NCI-H187 treated with DMSO at 0.1 percent for 48 hours (cell line): ENCODE results near the gene CYP3A5.
"Not testable (repeated sequence)": the region's sequence is repeated elsewhere in the genome, so short reads cannot be mapped to it uniquely, and the experiment has no call there.

Experiments used
- DNase-seq: peaks from one replicate; lab custom pipeline; 2025; lab: John Stamatoyannopoulos, UW

The CYP3A5 gene

DNA sequence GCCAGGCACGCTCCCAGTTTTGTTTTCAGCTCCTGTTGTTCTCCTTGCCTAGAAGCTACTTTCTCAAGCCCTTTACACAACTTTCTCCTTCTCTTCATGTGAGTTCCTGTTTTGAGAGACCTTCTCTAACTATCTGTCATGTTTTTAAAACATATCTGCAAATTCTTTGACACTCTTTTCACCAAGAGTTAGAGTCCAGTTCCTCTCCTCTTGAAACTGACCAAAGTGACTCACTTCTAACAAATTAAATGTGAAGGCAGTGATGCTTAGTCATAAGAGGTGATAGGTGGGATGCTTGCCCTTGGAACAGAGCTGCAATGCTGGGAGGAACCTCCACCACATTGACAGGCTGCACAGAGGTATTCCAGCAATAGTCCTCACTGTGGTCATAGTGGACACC lies 37.8 kb downstream of the CYP3A5 start:
- DNase-seq, result no peak

DNA sequence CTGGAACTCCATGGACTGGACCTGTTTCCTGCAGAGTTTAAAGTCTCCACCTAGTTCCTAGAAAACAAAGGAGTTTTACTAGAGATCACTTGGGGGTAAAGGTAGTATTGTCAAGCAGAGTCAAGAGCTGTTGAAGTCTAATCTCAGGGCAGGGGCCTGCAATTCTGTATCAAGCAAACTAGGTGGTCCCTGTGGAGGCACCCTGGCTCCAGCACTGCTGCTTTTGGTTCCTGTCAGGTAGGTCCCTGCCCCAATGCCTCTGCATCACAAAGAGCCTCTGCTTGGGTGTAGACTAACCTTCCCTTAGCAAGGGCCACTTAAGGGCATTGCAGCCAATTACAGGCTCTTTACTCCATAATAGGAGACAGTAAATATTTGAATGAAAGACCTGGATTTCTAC lies 40.5 kb downstream of the CYP3A5 start:
- no peak for DNase-seq

DNA sequence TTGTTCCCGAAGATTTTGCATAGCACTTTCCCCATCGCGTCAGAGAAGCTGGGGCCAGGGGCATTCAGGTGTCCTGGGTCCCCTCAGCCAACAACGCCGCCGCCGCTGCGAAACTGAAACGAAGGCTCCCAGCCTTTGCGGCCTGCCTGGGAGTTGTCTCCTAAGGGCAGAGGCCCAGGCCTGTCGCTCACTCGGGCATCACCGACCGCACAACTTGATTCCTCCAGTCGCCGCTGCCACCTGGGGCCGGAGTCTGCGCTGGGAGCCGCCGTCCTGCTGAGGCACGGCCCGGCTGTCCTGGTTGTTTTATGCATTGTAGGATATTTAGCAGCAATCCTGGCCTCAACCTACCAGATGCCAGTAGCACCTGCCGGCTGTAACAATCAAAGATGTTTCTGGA lies 41.1 kb downstream of the CYP3A5 start:
- no peak for DNase-seq

DNA sequence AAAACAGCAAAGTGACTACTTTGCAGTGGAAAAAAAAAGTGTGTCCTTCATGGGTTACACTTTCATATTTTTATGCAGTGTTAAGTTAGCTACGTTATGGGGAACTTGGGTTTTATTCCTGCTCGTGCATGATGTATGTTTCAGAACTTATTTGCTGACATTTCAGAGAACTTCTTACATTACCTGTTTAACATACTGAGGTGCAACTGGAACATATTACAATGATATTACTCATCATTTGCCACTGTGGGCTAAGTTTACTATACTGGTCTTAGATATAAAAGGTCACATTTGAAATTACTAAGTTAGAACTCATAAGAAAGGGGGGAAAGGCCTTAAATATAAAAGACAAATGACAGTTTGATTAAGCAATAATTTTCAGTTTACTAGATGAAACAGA lies 42.4 kb downstream of the CYP3A5 start:
- DNase-seq, result not testable (repeated sequence)

DNA sequence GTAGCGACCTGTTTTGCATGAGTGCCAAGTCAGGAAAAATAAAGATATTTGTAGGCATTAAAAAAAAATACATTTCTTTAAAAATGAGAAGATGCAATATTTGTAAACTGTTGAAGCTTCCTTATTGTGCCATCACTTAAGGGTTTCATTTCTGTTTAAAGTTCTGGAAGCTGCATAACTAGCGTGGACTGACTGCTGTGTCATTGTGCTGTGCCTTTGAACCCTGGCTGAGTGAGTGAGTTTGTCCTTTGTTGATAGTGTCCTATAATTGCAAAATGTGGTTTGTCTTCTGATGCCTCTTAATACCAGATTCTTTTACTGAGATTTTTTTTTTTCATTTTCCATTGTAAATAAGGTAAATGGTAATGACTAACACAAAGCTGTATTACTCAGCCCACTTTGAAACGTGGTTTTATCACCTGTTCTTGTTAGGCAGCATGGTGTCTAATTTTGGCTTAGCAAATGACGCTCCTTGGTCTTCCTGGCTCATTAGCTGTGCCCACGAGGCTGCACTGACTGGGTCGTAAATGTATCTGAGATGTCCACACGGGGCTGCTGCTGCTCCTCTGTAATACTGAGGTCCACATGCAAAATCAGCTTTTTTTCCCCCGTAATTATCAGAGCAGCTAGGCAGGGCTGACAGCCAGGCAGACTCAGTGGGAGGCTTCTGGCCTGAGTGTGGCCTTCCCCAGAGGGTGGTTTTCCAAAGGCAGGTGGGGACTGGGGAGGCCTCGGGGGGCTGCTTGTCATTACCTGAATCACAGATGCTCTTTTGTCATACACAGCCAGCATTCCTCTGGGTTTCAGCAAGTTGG lies 48.3 kb downstream of the CYP3A5 start:
- DNase-seq, result no peak

DNA sequence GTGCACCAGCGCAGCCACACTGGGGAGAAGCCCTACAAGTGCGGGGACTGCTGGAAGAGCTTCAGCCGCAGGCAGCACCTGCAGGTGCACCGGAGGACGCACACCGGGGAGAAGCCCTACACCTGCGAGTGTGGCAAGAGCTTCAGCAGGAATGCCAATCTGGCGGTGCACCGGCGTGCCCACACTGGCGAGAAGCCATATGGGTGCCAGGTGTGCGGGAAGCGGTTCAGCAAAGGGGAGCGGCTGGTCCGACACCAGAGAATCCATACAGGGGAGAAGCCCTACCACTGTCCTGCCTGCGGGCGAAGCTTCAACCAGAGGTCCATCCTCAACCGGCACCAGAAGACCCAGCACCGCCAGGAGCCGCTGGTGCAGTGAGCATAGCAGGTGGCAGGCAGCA lies 50.2 kb downstream of the CYP3A5 start:
- DNase-seq, result no peak

DNA sequence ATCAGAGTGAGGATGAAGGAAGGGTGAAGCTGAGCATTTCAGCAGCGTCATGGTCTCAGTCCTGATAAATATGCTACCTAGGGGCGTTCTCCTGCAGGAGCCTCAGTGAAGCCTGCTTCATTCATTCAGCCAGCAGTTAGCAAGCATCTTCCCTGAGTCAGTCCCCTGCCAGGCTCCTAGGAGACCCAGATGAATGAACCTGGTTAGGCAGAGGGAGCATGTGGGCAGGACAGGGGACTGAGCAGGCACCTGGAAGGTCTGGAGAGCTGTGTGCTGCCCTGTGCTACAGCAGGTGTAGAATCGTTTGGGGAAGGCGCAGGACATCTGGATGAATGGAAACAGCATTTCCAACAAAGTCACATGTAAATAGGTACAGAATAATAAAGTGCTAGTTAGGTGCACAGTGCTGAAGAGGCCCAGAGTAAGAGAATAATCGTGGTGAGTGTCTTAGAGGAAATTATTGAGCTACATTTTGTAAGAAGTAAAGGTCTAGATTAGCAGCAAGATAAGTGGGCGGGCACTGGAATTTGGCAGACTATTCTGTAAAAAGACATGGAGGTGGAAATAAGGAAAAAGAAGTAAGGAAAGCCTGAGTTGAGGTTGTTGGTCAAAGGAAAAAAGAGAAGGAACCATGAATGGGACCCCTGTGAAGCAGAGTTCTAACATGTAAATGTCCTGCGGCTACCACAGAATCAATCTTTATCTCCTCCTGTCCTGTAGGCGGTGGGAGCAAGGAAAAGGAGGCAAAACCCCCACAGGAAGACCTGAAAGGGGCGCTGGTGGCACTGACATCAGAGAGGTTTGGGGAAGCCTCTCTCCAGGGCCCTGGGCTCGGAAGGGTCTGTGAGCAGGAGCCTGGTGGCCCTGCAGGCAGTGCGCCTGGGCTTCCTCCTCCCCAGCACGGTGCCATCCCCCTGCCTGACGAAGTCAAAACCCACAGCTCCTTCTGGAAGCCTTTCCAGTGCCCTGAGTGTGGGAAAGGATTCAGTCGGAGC lies 51.0 kb downstream of the CYP3A5 start:
- no peak for DNase-seq

DNA sequence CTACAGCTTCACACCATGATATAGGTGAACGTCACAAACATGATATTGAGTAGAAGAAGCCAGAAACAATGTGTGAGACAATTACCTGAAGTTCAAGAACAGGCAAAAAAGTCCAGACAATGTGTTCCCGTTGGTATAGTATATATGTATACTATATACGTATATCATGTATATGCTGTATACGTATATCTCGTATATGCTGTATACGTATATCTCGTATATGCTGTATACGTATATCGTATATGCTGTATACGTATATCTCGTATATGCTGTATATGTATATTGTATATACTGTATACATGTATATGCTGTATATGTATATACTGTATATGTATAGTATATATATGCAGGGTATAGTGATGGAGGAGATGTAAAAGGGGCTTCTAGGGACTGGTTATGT lies 52.3 kb downstream of the CYP3A5 start:
- DNase-seq, result no peak

DNA sequence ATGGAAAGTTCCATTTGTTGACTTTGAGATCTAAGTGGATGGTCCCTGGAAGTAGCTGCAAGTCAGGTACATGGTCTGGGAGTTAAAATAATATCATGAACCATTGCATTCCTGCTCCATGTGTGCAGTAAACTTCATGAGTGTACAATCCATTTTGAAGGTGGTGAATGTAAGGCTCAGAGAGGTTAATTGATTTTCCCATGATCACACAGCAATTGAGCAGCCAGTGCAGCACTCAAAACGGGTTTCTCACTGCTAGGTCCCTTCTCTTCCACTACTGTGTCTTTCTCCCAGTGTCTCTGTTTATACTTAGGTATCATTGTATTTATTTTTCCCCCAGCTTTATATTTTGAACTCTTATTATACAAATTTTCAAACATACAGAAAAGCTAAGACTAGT lies 53.1 kb downstream of the CYP3A5 start:
- no peak for DNase-seq

DNA sequence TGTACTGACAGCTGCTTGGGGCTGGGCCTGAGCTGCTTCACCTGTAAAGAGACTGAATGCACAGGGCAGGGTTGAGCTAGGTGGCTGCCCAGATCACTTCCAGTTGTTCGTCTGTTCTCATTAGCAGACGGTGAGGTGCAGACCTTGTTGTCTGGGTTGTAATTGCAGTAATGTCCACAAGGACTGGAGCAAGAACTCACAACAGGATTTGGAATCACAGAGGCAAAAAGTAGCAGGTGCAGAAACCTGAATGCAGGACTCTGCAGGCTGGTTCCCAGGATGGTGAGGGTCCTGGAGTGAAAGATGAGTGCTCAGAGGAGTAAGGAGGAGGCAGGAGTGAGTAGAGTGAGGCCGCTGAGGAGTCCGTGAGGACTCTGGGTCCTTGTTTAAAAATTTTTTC lies 53.8 kb downstream of the CYP3A5 start:
- no peak for DNase-seq

DNA sequence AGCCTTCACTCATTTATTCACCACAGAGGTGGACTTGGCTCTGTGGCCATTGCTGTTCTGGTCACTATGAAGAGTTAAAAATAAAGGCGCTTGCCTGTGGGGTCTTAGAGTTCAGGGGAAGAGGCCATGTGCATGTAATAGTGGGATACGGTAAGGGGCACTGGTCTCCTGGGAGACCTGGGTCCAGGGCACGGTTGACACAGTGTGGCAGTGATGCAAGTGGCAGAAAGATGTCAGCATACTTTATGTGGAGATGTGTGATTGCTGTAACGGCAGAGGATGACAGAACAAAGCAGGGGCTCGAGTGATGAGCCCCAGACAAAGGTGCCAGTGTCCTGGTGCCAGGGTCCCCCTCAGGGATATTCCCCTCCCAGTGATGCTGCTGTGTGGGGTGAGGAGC lies 54.5 kb downstream of the CYP3A5 start:
- no peak for DNase-seq

DNA sequence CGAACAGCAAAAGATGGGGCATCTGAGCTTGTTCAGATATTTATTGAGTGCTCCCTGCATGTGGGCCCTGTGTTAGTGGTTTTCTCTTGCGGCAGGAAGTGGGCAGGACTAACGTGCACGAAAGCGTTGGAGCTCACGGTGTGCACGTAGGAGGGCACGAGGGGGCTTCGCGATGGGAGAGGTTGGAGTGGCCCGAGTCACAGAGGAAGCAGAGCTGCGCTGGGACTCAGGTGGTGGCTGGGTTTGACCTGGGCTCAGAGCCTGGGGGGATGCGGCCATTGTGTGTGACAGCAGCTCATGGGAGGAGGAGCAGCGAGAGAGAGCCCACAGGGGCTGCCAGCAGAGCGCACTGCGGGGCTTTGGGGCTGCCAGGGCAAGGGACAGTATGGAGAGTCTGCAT lies 55.3 kb downstream of the CYP3A5 start:
- no peak for DNase-seq

DNA sequence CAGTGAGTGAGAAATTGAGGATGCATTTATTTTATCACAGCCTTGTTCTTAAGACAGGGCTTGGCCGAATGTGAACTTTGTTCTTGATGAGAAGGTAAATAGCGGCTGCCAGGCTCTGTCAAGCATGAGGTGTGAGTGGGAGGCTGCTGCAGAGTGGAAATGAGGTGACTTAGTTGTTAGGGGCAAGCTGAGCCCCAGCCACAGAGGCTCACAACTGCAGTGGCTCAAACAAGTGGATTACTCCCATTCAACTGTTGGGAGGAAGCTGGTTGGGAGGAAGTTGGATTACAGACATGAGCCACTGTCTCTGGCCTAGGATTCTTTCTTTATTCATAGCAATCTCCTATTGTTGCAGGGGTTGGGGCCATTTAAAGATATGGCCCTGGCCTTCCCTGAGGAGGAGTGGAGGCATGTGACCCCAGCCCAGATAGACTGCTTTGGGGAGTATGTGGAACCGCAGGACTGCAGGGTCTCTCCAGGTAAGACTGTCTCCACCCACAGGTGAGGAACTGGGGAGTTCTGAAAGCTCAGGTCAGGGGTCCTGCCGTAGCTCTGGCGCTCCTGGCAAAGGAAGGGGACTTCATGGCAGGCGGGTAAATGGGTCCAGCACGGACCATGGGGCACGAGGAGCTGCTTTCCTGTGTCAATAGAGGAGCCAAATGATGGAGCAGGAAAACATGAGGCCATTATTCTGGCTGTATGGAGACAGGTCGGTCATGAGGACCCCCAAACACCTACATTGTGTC lies 55.9 kb downstream of the CYP3A5 start:
- no peak for DNase-seq

DNA sequence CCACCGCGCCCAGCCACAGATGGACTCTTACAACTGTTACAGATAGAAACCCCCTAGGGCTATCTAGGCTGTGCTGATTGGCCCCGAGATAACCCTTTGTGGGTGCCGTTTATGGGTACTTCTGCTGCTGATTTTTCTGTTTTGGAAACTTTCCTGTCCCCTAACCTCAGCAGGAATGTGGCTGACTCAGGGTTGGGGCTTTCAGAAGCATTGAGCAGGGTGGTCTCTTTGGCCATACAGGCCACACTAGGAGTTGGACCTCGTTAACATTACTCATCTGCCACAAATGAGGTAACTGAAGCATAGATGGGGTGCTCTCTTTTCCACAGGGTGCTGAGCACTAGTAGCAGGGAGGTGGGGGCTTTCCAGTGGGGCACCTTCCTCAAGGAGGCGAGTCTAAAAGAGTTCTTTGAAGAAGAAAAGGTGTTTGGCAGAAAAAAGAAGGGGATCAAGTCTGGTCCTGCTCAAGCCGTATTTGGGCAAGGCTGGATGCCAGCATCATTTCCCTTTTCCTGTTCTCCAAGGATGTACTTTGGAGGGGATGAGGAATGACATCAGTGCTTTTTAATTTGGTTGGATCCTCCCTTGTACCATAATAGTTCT lies 56.6 kb downstream of the CYP3A5 start:
- DNase-seq, result no peak

DNA sequence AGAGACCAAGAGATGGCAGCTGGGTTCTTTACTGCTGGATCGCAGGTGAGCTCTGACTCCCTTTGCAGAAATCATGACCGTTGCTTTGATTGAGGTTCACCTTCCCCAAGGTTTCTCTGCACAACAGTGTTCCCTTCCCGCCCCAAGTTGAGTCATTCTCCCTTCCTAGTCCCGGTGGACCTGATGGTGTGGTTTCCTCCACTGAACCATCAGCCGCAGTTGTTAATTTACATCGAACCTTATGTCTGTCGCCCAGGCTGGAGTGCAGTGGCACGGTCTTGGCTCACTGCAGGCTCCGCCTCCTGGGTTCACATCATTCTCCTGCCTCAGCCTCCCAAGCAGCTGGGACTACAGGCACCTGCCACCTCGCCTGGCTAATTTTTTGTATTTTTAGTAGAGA lies 57.2 kb downstream of the CYP3A5 start:
- DNase-seq, result no peak

DNA sequence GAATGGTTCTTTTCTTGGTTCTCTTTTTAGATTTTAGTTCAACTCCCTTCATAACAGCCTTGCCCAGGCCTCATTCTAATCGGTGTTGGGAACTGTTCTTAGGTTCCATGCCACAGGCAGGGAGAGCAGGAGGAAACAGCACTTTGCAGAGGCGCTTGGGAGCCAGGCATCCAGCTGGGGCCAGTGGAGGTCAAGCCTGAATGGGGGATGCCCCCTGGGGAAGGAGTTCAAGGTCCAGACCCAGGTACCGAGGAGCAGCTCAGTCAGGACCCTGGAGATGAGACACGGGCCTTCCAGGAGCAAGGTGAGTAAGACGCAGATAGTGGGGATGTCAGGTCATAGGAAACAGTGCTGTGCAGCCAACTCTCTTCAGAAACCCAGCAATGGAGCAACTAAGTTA lies 58.5 kb downstream of the CYP3A5 start:
- no peak for DNase-seq

DNA sequence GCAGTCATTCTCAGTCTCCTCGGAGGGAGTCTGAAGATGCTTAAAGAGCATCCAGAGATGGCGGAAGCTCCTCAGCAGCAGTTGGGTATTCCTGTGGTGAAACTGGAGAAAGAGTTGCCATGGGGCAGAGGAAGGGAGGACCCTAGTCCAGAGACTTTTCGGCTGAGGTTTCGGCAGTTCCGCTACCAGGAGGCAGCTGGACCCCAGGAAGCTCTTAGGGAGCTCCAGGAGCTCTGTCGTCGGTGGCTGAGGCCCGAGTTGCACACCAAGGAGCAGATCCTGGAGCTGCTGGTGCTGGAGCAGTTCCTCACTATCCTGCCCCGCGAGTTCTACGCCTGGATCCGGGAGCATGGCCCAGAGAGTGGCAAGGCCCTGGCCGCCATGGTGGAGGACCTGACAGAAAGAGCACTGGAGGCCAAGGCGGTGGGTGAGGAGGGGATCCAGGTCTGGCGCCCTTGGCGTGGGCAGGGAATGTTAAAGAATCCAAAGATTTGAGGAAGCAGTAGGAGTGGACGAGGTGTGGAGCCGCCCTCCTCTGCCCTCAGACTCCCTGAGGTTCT lies 60.1 kb downstream of the CYP3A5 start:
- no peak for DNase-seq

DNA sequence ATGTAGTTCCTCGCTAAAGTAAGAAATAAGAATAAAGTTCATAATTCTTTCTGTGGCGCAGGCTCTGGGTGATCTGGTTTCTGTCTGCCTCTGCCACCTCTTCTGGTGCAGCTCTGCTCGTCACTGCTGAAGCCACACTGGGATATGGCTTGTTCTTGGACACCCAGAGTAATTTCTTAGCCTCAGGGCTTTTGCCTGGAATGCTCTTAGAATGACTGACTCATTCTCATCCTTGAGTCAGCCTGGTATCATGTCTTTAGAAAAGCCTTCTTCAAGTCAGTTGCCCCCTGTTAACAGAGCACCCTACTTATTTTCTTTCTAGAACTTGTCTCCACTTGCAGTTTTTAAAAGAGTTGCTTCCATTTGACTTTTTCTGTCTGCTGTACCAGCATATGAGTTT lies 61.1 kb downstream of the CYP3A5 start:
- DNase-seq, result no peak

DNA sequence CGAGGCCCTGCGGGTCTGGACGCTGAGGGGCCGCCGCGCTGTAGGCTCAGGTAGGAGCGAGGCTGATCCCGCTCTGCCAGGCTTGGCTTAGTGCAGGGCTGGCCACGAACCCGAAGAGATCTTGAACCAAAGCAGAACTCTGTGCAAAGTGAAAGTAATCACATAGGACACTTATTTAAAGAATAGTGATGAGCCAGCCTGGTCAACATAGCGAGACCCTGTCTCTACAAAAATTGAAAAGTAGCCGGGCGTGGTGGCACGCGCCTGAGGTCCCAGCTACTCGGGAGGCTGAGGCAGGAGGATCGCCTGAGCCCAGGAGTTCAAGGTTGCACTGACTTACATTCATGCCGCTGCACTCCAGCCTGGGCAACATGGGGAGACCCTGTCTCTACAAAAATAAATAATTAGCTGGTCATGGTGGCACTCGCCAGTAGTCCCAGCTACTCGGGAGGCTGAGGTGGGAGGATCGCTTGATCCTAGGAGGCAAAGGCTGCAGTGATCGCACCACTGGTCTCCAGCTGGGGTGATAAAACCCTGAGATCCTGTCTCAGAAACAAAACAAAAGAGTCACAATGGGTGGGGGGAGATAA lies 62.5 kb downstream of the CYP3A5 start:
- DNase-seq, result no peak

DNA sequence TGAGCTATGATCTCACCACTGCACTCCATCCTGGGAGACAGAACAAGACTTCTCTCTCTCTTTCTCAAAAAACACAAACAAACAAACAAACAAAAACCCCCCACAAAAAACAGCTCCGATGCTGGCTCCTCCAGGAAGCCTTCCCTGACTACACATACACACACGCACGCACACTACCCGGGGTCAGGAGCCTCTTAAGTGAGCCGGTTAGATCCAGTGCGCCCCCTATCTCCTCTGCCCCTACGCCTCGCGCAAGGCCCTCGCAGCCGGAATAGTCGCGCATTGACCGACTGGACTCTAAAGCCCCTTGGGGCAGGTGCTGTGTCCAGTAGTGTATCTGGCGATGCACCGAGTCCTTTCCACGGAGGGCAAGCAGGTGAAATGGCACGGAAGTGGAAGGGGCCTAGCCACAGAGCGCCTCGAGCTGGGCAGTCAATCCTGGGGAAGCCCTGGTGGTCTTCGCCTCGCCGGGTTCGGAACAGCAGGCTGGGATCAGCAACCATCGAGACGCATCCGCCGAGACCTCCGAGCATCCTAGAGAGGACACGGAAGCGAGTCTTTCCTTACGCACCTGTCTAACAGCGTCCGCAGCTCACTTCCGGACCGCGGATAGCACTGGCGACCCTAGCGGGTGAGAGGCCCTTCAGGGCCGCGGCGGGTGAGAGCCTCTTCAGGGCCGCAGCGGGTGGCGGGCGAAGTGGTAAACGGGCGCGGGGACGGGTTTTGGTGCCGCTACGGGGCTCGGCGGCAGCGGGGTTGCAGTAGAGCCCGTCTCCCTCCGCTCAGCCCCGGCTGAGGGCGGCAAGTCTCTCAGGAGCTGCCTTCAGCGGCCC lies 63.2 kb downstream of the CYP3A5 start, which contains the start of gene ZSCAN25:
ZSCAN25 (plus strand) TSS at position 588 of the 833 bp plus-strand sequence. CDS start 2,661 bp downstream, outside the sequence.
- peak; percentile 57 for DNase-seq
